Hepatocyte (in vitro differentiated cells): ENCODE results near the gene PRR30. TPM values are rescaled to one million over a fixed set of nuclear protein-coding genes. Genes with fewer than 3 reads are reported as not detected.

Experiments used
- DNase-seq: peaks from one replicate; pipeline ENCODE4 v3.0.0-alpha.2; 2016; ENCODE audit warnings: low spot score
- H2AFZ ChIP-seq: fragments of 200-600 bp; sonication (generic); 2 replicates; pipeline ENCODE4 v1.6.0; 2016; ENCODE audit warnings: antibody characterized with exemption, mild to moderate bottlenecking
- H3K27ac ChIP-seq: fragments of 200-600 bp; sonication (generic); 2 replicates; pipeline ENCODE4 v1.5.1; 2016; ENCODE audit warnings: mild to moderate bottlenecking
- H3K27me3 ChIP-seq: fragments of 200-600 bp; sonication (generic); 2 replicates; pipeline ENCODE4 v1.6.1; 2016
- H3K36me3 ChIP-seq: fragments of 200-600 bp; sonication (generic); replicated peaks from 2 replicates; pipeline ENCODE4 v1.5.1; 2016; ENCODE audit warnings: low read depth; ENCODE audit not compliant: insufficient read depth
- H3K4me1 ChIP-seq: fragments of 200-600 bp; sonication (generic); 2 replicates; pipeline ENCODE4 v1.5.1; 2016; ENCODE audit warnings: mild to moderate bottlenecking, moderate library complexity; ENCODE audit not compliant: insufficient read depth
- H3K4me2 ChIP-seq: fragments of 200-600 bp; sonication (generic); 2 replicates; pipeline ENCODE4 v1.6.0; 2016
- H3K4me3 ChIP-seq: fragments of 200-600 bp; sonication (generic); 2 replicates; pipeline ENCODE4 v1.5.1; 2016; ENCODE audit warnings: mild to moderate bottlenecking
- H3K79me2 ChIP-seq: fragments of 200-600 bp; sonication (generic); 2 replicates; pipeline ENCODE4 v1.6.0; 2017; ENCODE audit warnings: mild to moderate bottlenecking
- H3K9me2 ChIP-seq: fragments of 200-600 bp; sonication (generic); replicated peaks from 2 replicates; pipeline ENCODE4 v1.6.0; 2017; ENCODE audit warnings: mild to moderate bottlenecking; ENCODE audit not compliant: insufficient read depth
- H3K9me3 ChIP-seq: fragments of 200-600 bp; sonication (generic); 2 replicates; pipeline ENCODE4 v1.5.1; 2016; ENCODE audit warnings: low read depth, mild to moderate bottlenecking
- H4K20me1 ChIP-seq: fragments of 200-600 bp; sonication (generic); 2 replicates; pipeline ENCODE4 v1.6.0; 2016; ENCODE audit warnings: mild to moderate bottlenecking; ENCODE audit not compliant: insufficient read depth, poor library complexity, severe bottlenecking
- EZH2 ChIP-seq: fragments of 200-600 bp; sonication (generic); IDR thresholded peaks from 2 replicates; pipeline ENCODE4 v1.6.1; 2016; ENCODE audit warnings: antibody characterized with exemption, mild to moderate bottlenecking, borderline replicate concordance
- EZH2phosphoT487 ChIP-seq: fragments of 200-600 bp; sonication (generic); IDR thresholded peaks from one replicate; pipeline ENCODE4 v1.6.1; 2018; ENCODE audit warnings: antibody characterized with exemption, mild to moderate bottlenecking, low read depth, moderate library complexity; ENCODE audit not compliant: unreplicated experiment, severe bottlenecking
- WGBS: methylation state at CpG from one replicate; pipeline ENCODE4 v1.1.6; 2016; ENCODE audit warnings: low lambda C conversion rate; ENCODE audit errors: missing lambda C conversion rate; 5-methylcytosine and 5-hydroxymethylcytosine counted together
- polyA plus RNA-seq: library from polyadenylated mRNA; unstranded; fragments of >200 nt; fragmentation: Nextera tagmentation; extraction: Ambion mirVana; gene quantifications from 2 replicates; pipeline ENCODE4 v1.2.1, GENCODE V29; 2016
- total RNA-seq: library from RNA; depleted of rRNA; stranded (reverse); fragments of >200 nt; gene quantifications from 2 replicates; pipeline ENCODE4 v1.2.3, GENCODE V29; 2014
- TF ChIP-seq, protein P1 (sequence below): fragments of 200-600 bp; sonication (generic); IDR thresholded peaks from 2 replicates; pipeline ENCODE4 v1.5.1; 2016; ENCODE audit warnings: antibody characterized with exemption, mild to moderate bottlenecking; ENCODE audit not compliant: poor library complexity

PRR30 gene
- not detected in 2 replicates for total RNA-seq
- not detected in 2 replicates for polyA plus RNA-seq

DNA sequence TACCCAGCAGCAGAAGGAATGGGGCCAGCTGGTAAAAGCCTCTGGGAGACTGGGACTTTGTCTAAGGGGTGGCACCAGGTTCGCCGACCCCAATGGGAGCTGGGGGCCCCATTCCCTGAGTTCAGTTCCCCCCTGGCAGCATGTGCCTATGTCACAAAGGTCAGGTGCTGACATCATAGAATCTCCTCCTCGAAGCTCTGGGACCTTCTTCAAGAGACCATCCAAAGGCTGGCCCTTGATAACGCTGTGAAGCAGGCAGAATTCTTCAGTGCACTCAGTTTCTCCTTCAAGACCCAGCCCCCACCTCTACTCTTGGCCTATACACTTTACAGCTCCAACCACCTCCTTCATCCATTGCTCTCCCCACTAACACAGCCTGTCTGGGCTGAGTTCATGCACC, at the start of gene PRR30:
TSS of gene PRR30 (minus strand) at position 101 of the 400 bp plus-strand sequence. CDS start 1,081 bp downstream, outside the sequence.
- no peaks in the 10 kb centered on the region for H3K36me3 ChIP-seq
- H3K27me3 ChIP-seq = no peaks in the 10 kb centered on the region
- no peaks in the 10 kb centered on the region for H3K79me2 ChIP-seq
- TF ChIP-seq EZH2phosphoT487 (no peak), EZH2 (no peak)
- TF ChIP-seq, protein P1, sequence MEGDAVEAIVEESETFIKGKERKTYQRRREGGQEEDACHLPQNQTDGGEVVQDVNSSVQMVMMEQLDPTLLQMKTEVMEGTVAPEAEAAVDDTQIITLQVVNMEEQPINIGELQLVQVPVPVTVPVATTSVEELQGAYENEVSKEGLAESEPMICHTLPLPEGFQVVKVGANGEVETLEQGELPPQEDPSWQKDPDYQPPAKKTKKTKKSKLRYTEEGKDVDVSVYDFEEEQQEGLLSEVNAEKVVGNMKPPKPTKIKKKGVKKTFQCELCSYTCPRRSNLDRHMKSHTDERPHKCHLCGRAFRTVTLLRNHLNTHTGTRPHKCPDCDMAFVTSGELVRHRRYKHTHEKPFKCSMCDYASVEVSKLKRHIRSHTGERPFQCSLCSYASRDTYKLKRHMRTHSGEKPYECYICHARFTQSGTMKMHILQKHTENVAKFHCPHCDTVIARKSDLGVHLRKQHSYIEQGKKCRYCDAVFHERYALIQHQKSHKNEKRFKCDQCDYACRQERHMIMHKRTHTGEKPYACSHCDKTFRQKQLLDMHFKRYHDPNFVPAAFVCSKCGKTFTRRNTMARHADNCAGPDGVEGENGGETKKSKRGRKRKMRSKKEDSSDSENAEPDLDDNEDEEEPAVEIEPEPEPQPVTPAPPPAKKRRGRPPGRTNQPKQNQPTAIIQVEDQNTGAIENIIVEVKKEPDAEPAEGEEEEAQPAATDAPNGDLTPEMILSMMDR = no peak
- H3K9me2 ChIP-seq = no peaks in the 10 kb centered on the region
- no peak for DNase-seq
- no peak within 1 kb of the TSS for H2AFZ ChIP-seq
- no peaks in the 10 kb centered on the region for H4K20me1 ChIP-seq
- no peak within 1 kb of the TSS for H3K4me3 ChIP-seq
- 87% methylated on average over 4 of the region's 4 CpGs for WGBS
- H3K4me2 ChIP-seq = no peak within 1 kb of the TSS
- H3K9me3 ChIP-seq = no peaks in the 10 kb centered on the region
- H3K27ac ChIP-seq = no peak within 1 kb of the TSS
- H3K4me1 ChIP-seq = no peaks in the 10 kb centered on the region

- Histone ChIP-seq H2AFZ (no peak overlapping the region), H3K4me3 (no peak overlapping the region), H3K4me1 (no peaks in the 10 kb centered on the region), H4K20me1 (no peaks in the 10 kb centered on the region), H3K27ac (no peak overlapping the region), H3K4me2 (no peak overlapping the region), H3K36me3 (no peaks in the 10 kb centered on the region), H3K27me3 (no peaks in the 10 kb centered on the region), H3K9me2 (no peaks in the 10 kb centered on the region), H3K9me3 (no peaks in the 10 kb centered on the region), H3K79me2 (no peaks in the 10 kb centered on the region)
- 78% methylated on average over 6 of the region's 6 CpGs for WGBS
- no peak for DNase-seq
- no peak for TF ChIP-seq EZH2phosphoT487
- no peak for TF ChIP-seq EZH2
- TF ChIP-seq, protein P1 = no peak
These were observed 47.6 kb upstream of the PRR30 start for GRCh38 chr2:27186613-27187345.

- Histone ChIP-seq H4K20me1 (no peaks in the 10 kb centered on the region), H2AFZ (no peak overlapping the region), H3K4me3 (no peak overlapping the region), H3K36me3 (no peaks in the 10 kb centered on the region), H3K9me2 (no peaks in the 10 kb centered on the region), H3K4me2 (peak overlapping the region; percentile 6), H3K27me3 (no peaks in the 10 kb centered on the region), H3K4me1 (no peaks in the 10 kb centered on the region), H3K79me2 (no peaks in the 10 kb centered on the region), H3K27ac (peak overlapping the region; percentile 68), H3K9me3 (no peaks in the 10 kb centered on the region)
- DNase-seq = peak; percentile 19
- WGBS = 51% methylated on average over 6 of the region's 6 CpGs
- TF ChIP-seq, protein P1 = no peak
- no peak for TF ChIP-seq EZH2phosphoT487
- no peak for TF ChIP-seq EZH2
These were observed 46.3 kb upstream of the PRR30 start for GRCh38 chr2:27185331-27186026.
